GM12874 (cell line): ENCODE results near the gene AKAP8L.

ENCODE experiments used
- TF ChIP-seq, protein P1 (sequence below): IDR thresholded peaks from 2 replicates; pipeline ENCODE4 v1.5.1; 2011; ENCODE audit warnings: low read depth, mild to moderate bottlenecking, control low read depth, low read length, moderate library complexity; ENCODE audit not compliant: insufficient read depth

AKAP8L gene

DNA sequence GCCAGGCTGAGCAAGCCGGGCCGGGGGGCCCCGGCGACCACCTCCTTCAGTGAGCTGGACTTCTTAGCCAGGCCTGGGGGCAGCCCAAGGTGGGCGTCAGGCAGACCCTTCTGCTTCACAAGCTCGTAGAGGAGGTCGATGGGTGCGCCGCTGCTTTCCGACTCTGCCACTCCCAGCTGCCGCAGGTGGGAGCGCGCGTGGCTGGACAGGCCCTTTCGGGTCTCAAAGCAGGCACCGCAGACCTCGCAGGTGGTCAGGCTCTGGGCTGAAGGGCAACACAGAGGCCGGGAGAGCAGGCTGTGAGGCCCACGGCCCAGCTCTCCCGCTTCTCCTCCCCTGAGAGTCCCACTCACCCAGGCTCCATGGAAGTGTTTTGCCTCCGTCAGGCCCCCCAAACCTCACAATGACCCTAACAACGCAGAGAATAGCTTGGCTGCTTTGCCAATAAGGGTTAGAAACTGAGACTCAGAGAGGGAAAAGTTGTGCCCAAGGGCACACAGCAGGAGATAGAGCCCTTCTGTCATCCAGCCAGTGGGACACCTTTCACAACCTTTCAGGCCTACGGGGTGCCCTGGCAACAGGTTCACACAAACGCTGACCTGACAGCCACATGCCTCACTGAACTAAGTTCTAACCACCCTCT, 11.2 kb upstream of the AKAP8L start:
- TF ChIP-seq, protein P1, sequence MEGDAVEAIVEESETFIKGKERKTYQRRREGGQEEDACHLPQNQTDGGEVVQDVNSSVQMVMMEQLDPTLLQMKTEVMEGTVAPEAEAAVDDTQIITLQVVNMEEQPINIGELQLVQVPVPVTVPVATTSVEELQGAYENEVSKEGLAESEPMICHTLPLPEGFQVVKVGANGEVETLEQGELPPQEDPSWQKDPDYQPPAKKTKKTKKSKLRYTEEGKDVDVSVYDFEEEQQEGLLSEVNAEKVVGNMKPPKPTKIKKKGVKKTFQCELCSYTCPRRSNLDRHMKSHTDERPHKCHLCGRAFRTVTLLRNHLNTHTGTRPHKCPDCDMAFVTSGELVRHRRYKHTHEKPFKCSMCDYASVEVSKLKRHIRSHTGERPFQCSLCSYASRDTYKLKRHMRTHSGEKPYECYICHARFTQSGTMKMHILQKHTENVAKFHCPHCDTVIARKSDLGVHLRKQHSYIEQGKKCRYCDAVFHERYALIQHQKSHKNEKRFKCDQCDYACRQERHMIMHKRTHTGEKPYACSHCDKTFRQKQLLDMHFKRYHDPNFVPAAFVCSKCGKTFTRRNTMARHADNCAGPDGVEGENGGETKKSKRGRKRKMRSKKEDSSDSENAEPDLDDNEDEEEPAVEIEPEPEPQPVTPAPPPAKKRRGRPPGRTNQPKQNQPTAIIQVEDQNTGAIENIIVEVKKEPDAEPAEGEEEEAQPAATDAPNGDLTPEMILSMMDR, result no peak

DNA sequence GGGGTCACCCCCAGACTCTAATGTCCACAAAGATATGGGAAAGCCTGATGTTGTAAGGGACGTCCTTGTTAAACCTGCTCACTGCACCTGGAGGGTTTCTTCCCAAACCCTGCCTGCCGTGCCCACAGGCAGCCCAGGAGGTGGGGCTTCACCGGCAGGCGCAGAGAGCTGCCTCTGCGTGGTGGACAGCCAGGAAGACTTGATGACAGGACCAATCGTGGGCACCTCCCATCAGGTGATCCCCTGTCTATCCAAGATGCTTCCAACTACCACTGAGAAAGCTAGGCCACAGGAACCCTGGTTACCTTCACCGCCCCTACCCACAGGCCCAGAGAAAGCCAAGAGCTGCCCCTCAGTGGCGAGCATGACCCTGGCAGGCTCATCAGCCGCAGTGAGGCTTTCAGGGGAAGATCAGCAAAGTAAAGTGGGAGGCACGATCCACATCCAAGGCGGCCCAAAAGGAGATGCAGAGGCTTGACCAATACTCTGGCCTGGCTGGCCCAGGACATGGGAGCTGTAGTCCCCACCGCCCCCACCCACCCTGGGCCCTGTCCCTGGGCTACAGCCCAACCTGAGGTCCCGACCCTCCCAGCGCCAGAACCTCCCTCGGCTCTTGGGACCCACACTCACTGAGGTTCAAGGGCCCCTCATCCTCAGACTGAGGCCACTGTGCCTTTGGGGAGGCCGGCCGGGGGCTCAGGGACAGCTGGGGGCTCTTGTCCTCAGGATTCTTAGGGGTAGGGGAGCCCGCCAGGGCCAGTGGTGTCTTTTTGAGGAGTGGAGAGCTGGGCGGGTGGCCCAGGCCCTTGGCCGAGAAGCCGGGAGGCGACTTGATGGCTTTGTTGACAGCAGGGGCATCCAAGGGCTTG, 10.4 kb upstream of the AKAP8L start:
- TF ChIP-seq, protein P1, result no peak

DNA sequence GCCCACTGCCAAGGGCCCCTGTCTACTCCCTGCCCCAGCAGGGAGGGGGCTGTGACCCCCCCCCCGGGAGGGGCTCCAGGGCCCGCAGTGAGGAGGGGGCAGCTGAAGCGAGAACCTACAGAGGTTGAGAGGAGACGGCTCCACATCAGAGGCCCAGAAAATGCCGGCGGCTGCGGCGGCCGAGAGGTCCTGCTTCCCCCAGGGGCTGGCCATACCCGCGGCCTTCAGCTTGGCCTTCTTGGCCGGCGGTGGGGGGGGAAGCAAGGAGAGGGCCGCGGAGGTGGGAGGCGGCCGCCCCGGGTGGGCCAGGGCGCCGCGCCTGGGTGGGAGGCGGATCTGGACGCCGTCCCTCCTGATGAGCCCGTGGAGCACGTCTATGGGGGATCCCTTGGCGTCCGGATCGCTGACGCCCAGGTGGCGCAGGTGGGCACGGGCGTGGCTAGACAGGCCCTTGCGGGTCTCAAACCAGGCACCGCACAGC, 9.2 kb upstream of the AKAP8L start:
- TF ChIP-seq, protein P1, result no peak

DNA sequence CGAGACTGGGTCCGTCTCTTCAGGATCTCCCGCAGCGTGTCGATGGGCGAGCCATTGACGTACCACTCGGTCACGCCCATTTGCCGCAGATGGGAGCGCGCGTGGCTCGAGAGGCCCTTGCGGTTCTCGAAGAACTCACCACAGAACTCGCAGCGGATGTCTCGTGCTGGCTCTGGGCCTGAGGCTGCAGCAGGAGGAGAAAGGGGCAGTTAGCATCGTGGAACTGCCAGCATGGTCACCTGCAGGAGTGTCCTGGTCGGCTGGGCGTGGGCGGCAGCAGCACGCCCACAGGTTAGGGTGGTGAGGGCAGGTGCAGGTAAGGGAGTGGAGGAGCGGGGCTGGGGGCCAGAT, 8.5 kb upstream of the AKAP8L start:
- TF ChIP-seq, protein P1, result no peak

DNA sequence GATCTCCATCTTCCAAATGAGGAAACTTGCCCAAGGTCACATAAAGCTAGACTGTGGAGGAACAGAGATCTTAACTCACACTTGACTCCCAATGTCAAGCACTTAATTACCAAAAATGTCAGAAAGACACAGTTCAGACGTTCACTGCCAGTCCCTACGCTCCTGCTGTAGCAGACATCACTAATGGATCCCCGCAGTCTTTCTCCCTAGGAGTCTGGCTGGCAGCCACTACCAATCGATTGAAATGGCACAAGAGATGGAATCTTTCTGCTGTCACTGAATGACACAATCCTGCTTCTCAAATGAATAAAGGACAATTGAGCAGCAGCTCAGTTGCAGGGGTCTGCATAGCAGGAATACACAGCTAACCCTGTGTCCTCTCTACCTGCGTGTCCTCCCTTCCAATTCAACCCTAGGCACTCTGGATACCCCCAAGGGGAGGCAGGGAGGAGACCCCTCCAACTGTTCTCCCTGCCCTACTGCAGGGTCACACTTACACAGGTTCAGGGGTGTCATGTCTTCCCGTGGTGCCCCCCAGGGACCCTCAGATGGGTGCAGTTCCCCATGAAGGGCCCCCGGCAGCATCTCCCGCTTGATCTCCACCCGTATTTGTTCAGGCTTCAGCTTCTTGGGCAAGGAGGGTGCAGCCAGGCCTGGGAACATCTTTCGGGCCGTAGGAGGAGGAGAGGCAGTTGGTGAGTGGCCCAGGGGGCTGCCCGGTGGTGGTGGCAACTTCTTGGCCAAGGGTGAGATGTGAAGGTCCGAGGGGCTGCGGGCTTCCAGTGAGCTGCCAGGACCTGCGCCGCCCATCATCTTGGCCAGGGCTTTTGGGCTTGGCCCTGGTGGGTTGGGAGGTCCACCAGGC, 7.9 kb upstream of the AKAP8L start:
- TF ChIP-seq, protein P1, result no peak

DNA sequence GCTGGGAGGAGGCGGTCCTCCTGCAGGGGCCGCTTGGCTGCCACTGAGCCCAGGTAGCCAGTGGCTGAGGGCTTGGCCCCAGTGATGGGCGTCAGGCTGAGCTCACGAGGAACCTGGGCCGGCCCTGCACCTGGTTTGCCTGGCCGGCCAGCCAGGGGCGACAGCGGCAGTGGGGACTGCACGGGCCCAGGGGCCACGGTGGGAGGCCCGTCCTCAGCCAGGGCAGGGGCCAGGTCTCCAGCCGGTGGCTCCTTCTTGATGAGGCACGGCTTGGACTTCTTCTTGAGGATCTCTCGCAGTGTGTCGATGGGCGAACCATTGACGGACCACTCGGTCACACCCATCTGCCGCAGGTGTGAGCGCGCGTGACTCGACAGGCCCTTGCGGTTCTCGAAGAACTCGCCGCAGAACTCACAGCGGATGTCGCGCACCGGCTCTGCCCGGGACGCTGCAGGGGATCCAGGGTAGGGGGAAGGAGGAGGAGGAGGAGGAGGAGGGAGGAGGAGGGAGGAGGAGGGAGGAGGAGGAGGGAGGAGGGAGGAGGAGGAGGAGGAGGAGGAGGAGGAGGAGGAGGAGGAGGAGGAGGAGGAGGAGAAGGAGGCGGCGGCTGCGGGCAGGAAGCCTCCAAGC, 6.6 kb upstream of the AKAP8L start:
- TF ChIP-seq, protein P1, result no peak
